T1000 (cell line): ENCODE measurements around the gene PELI2.

Experiments
- DNase-seq: peaks from one replicate; lab custom pipeline; 2025; ENCODE audit warnings: mixed read lengths; lab: John Stamatoyannopoulos, UW

PELI2 gene

DNA sequence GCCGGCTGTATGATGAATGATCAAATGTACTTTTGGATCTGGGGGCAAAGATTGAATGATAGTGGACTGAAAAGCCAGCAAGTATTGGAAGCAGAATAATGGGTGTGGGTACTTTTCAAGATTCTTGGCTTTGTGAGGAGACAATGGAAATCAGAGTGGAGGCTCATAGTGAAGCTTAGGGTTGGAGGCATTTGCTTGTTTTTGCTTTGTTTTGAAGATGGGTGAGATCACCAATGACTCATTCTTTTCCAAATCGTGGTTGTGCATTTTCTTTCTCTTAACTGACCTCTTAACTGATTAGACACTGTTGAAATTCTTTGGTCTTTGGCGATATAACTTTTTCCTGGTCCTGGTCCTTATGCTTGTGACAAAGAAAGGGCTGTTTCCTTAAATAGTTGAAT lies 54.4 kb downstream of the PELI2 start:
- DNase-seq = no peak

GRCh38 chr14:56173365-56173922 lies 55.2 kb downstream of the PELI2 start:
- no peak for DNase-seq

DNA sequence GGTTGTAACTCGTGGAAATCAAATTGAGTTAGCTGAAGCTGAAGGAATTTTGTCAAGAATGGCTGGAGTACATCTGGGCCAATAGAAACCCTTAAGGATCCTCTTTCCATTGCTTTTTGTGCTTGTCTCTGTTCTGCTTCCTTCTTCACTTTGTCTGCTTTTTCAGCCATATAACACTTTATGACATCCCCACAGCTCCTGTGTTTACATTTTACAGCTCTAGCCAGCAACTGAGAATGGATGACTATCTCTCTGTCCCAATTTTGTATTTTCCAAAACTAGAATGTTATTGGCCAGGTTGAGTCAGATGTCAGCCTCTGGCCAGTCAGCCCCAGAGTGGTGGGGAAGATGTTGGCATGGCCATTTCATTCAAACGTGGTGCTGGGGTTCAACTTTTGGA lies 57.6 kb downstream of the PELI2 start:
- no peak for DNase-seq

DNA sequence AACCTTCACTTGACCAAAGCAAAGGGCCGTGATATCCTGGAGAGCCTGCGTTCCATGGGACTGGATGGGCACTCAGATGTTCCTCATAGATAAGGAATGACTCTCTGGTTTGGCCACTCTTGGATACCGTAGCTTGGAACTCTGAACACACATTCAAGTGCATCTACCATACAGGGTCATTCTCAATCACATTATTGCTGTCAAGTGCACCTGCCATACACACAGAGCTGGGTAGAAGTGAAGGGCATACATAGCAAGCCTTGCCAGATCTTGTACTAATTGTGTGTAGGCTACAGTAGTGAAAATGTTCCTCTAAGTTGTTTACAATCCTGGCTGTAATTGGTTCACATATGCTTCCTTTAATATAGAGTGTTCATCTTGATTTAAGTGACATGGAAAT lies 58.3 kb downstream of the PELI2 start:
- DNase-seq = no peak

DNA sequence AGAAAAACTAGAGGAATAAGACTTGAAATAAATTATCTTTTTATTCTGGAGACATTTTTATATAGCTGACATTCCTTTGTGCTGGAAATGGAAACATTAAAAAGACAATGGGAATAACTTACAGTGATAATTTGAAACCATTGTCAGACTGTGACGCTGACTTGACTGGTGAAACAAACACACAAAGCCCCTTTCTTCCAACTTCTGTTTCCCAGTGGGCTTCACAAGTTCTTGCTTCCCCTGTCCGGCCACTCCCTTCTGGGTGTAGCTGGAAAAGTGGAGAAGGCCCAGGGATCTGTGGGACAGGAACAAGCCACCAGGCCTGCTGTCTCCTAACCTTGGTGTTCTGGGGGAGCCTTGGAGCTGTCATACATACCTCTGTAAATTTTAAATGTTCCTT lies 58.8 kb downstream of the PELI2 start:
- no peak for DNase-seq

DNA sequence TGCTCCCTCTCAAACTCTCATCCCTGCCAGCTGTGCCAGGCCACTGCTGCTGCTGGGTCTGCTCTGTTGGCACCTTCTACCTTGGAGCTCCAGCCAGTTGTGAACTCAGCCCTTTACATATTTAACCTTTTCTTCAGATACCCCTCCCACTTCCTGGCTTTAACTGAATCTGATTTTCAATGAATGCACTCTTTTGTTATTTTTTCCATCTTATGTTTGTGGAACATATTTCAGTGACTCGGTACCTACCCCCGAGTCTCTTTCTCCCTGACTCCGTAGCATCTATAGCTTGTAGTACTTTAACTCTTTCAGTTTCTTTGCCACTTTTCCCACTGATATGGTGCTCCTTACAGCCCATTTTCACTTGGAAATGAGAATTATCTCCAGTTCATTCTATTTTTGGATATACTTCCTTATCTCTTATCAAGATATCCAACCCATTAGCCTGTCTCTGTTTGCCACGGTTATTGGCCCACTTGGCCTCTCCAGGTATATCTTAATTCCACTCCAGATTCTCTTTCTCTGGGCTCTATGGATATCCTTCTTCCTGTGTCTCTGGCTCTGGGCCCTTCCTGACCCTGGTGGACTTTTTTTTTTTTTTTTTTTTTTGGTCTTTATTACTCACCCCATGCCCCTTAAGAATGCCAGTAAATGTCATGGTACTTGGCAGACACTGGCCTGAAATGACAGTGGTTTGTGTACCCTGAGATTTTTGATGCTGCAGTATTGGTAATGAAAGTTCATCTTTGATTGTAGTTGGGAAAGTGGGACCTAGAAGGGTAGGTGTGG lies 62.7 kb downstream of the PELI2 start:
- DNase-seq = no peak

- DNase-seq = no peak
Measured at GRCh38 chr14:56181681-56182085, 63.5 kb downstream of the PELI2 start.

- DNase-seq = no peak
Measured at GRCh38 chr14:56182410-56182809, 64.2 kb downstream of the PELI2 start.

- DNase-seq = no peak
Measured at GRCh38 chr14:56183631-56184157, 65.5 kb downstream of the PELI2 start.

DNA sequence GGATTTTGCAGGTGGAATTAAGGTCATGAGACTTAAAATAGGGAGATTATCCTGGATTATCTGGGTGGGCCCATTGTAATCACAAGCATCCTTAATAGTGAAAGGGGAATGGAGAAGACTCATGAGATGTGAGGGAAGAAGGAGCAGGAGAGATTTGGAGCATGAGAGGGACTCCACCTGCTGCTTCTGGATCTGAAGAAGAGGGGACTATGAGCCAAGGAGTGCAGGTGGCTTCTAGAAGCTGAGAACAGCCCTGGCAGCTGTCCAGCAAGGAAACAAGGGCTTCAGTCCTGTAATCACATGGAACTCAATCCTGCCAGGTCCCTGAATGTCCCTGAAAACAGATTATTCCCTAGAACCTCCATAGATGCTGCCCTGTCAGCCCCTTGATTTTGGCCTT lies 67.8 kb downstream of the PELI2 start:
- DNase-seq = no peak

GRCh38 chr14:56187736-56188135 lies 69.5 kb downstream of the PELI2 start:
- DNase-seq = no peak

DNA sequence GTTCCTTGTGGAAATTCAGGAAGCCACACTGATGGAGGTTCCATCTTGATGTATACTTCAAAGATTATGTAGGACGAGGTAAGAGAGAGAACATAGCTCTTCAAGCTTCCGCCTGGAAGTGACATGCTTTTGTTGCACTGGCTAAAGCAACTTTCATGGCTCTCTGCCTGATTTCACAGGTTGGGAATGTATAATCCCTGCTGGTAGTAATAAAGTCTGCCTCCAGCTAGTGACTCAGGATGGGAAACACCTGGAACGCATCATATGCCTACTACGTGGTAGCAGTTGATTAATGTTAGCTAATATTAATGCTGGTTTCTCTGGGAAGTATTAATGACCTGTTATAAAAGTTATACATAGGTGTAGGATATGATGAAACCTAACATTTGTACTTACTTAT lies 71.1 kb downstream of the PELI2 start:
- no peak for DNase-seq

DNA sequence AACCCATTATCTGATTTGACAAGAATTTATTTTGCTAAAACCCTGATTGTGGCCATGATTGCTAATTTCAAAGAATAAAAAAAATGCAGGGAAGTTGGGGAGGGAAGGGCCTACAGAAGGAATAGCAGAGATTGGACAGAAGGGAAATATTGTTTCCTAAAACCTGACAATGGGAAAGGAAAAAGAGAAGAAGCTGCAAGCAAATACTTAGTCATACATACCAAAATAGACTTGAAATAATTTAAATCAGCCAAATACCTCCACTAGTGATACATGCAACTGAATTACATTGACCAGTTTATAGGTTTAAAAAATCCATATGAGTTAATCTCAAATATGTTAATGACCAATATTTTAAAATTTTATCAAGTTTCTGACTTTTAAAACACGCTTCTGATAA lies 75.1 kb downstream of the PELI2 start:
- DNase-seq = no peak

DNA sequence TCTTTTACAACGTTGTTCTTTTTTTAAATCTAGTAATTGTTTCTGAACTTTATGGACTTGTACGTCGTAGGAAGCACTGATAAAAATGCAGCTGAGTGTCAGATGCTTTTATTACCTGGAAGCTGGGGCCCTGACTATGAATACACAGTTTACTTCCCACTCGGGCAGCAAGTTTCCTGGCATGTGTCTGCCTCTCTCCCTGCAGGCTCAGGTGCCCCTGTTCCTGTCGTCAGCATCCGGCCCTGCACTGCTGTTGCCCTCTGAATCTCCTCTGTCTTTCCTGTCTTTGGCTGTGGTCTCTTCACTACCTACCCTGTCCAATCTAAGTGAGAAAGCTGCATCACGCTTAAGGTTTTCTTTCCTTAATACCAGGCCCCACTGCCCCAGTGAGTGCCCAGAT lies 75.8 kb downstream of the PELI2 start:
- no peak for DNase-seq

- no peak for DNase-seq
Measured at GRCh38 chr14:56195223-56195622, 77.0 kb downstream of the PELI2 start.

DNA sequence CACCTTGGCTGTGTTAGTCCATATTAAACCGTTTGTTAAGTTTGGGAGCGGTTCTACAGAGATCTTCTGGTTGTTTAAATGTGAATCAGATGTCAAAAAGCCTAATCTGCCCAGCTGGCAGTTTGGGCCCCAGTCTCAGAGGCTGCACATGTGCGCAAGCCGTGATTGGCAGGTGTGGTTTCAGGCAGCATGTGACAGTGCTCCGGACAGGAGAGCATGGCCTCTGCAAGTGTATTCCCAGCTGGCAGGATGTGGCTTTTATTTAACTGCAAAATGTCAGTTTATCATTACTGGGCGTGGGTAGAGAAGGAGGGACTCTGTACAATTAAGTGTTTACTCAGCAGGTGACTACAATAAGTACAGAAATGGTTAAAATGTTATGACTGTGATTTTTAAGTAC lies 77.5 kb downstream of the PELI2 start:
- DNase-seq = no peak

DNA sequence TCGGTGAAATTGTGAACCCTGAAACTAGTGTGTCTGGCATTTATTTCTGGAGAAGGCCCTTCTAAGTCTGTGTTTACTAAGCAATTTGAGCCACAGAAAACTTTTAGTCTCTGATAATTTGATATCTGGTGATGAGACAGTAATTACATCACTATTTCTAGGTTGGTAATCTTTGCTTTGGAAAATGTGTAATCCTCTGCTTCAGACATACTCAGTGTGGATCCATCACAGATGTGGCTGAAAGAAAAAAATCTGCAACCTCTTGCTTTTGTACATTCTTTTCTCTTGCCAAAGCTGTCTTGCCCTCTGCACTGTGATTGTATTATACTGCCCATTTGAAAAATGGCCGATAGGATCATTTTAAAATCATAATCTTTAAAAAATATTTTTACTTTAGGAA lies 78.1 kb downstream of the PELI2 start:
- DNase-seq = no peak

DNA sequence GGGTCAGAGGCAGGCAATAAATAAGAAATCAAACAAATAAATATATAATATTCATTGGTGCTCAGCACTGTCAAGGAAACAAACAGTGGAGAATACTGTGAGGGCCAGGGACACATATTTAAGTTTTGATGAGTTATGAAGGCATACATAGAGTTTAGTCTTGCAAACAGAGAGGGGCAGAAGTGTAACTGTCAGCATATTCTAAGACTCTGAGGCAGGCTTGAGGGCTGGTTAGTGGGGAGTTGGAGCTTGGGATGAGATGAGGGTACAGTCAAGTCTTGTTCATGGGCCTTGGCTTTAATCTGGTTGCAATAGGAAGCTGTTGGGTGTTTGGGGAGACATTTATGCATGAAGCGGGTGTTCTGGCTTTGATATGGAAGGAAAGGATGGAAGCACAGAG lies 78.9 kb downstream of the PELI2 start:
- no peak for DNase-seq

DNA sequence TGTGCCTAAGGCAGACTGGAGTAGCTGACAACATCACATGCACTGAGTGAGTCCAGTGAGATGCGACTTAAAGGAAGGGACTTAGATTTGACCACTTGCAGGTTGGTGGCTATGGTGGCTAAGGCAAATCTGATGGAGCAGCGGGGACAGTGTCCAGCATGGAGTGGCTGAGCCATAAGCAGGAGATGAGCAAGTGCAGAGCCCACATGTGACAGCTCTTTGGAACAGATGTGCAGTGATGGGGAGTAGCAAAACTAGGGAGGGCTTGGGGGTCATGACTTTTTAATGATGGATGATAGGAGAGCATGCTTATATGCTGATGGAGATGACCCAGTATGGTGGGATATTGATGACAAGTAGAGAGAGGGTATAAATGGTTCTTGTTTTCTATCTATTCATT lies 80.2 kb downstream of the PELI2 start:
- DNase-seq = no peak

GRCh38 chr14:56199095-56199981 lies 81.1 kb downstream of the PELI2 start:
- DNase-seq = peak; percentile 31

- no peak for DNase-seq
Measured at GRCh38 chr14:56199982-56200577, 81.9 kb downstream of the PELI2 start.

- no peak for DNase-seq
Measured at GRCh38 chr14:56202256-56202655, 84.0 kb downstream of the PELI2 start.
